Measurements from ENCODE around the gene TMEM11.

DNA sequence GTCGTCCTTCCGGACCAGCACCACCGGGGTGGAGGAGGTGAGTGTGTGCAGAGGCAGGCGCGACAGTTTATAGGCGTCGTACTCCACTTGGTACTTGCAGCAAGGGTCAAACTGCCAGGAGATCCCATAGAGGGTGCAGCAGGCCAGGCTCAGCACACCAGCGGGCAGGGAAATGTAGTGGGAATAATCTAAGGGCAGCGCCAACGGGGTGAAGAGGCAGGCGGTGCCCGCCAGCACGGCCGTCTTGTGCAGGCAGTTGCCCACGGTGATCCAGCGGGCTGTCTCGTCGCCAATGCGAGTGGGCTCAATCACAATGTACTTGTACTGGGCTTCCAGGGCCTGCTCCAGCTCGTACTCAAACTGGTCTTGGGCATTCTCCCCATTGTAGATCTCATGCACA is 15.6 kb downstream of the TMEM11 start:
- TF ChIP-seq POLR2A (IDR thresholded peaks at IDR 0.05; ENCODE audit: low read length) = no peak
- TF ChIP-seq GATA1 (IDR thresholded peaks at IDR 0.05; ENCODE audit: low read depth, low read length) = no peak

Data from erythroblast (primary cell).